Right atrium auricular region (tissue), 2 donors: ENCODE data around the gene PITPNB. TPM values are rescaled to one million over a fixed set of nuclear protein-coding genes. Genes with fewer than 3 reads are reported as not detected.

ENCODE experiments used
- DNase-seq: peaks from one replicate; pipeline ENCODE4 v3.0.0-alpha.2; 2019; ENCODE audit warnings: low spot score
- H3K27ac ChIP-seq, 2 donors: fragments of 200-600 bp; sonication (generic); 1 replicate in 1 of 2; 2 replicates in 1 of 2; pipeline ENCODE4 v1.5.1; 2016 to 2019
- H3K27me3 ChIP-seq, 2 donors: fragments of 200-600 bp; sonication (generic); one replicate each; pipeline versions ENCODE4 v1.5.1 to v1.6.0; 2017 to 2019
- H3K36me3 ChIP-seq: fragments of 200-600 bp; sonication (generic); one replicate; pipeline ENCODE4 v1.5.1; 2016
- H3K4me1 ChIP-seq, 2 donors: fragments of 200-600 bp; sonication (generic); one replicate each; pipeline versions ENCODE4 v1.5.1 to v1.6.0; 2017 to 2019
- H3K4me3 ChIP-seq, 2 donors: fragments of 200-600 bp; sonication (generic); 1 replicate in 1 of 2; 2 replicates in 1 of 2; pipeline ENCODE4 v1.5.1; 2017 to 2019; ENCODE audit warnings: mild to moderate bottlenecking in 1 of 2, moderate library complexity in 1 of 2
- H3K9me3 ChIP-seq, 2 donors: fragments of 200-600 bp; sonication (generic); one replicate each; pipeline ENCODE4 v1.5.1; 2019
- total RNA-seq, 2 donors: library from RNA; depleted of rRNA; stranded (reverse); fragments of >200 nt; gene quantifications; one replicate each; pipeline ENCODE4 v1.1.0, GENCODE V29; 2016
- TF ChIP-seq, protein P1 (sequence below), 2 donors: fragments of 200-600 bp; sonication (generic); IDR thresholded peaks; one replicate each; pipeline ENCODE4 v1.5.1; 2019; ENCODE audit warnings: antibody characterized with exemption in 2 of 2

Gene PITPNB
- total RNA-seq, 2 donors from 2014 or later: 26.3 to 43.0 TPM

DNA sequence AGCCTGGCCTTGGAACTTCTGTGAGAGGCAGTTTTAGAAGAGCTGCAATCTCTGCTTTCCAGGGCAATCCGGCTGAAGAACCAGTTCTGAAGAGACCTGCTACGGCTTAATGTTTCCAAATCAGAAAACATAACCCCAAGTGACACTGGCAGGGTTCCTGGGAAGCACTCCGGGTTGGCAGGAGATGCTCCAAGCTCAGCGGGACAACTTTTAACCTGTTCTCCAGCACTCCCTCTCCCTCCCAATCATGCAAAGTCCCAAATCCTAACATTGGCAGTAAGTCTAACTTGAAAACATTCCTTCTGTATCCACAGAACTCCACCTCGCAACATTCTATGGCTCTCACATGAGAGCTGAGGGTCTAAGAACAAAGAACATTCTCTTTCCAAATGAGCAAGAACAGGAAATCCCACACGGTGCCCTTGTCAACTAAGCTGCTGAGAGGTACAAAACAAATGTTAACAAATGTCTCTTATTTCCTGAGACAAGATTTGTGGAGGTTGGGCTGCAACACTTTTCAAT, 69.0 kb downstream of the PITPNB start:
- no peaks in the 10 kb centered on the region for H3K27me3 ChIP-seq
- TF ChIP-seq, protein P1, sequence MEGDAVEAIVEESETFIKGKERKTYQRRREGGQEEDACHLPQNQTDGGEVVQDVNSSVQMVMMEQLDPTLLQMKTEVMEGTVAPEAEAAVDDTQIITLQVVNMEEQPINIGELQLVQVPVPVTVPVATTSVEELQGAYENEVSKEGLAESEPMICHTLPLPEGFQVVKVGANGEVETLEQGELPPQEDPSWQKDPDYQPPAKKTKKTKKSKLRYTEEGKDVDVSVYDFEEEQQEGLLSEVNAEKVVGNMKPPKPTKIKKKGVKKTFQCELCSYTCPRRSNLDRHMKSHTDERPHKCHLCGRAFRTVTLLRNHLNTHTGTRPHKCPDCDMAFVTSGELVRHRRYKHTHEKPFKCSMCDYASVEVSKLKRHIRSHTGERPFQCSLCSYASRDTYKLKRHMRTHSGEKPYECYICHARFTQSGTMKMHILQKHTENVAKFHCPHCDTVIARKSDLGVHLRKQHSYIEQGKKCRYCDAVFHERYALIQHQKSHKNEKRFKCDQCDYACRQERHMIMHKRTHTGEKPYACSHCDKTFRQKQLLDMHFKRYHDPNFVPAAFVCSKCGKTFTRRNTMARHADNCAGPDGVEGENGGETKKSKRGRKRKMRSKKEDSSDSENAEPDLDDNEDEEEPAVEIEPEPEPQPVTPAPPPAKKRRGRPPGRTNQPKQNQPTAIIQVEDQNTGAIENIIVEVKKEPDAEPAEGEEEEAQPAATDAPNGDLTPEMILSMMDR (IDR thresholded peaks at IDR 0.05): no peak
- no peaks in the 10 kb centered on the region for H3K9me3 ChIP-seq
- H3K4me1 ChIP-seq: peaks cover 0 to 23% of the 10 kb centered on the region in 2 donors
- no peak overlapping the region for H3K4me3 ChIP-seq
- H3K36me3 ChIP-seq: peaks cover 52% of the 10 kb centered on the region
- H3K27ac ChIP-seq: peak overlapping the region in 1 of 2 donors; percentile 55
- no peak for DNase-seq

DNA sequence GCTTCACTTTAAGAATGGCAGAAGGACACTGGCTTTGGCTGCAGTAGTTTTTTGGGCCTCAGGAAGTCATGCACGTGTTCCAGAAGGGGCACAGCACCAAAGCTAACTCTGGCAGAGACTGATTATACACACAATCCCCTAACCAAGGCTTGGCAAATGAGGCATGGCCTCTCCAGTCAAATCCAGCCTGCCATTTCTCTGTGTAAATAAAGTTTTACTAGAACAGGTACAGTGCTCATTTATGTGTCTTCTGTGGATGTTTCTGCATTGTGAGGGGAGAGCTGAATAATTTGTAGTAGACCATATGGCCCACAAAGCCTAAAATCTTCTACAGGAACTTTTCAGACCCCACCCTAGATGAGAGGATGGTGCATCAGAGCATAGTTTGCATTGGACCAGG, 71.1 kb downstream of the PITPNB start:
- no peak for DNase-seq
- TF ChIP-seq, protein P1 (IDR thresholded peaks at IDR 0.05): no peak
- H3K4me1 ChIP-seq: peaks cover 0 to 22% of the 10 kb centered on the region in 2 donors
- no peak overlapping the region for H3K27ac ChIP-seq
- no peaks in the 10 kb centered on the region for H3K27me3 ChIP-seq
- no peaks in the 10 kb centered on the region for H3K9me3 ChIP-seq
- H3K36me3 ChIP-seq: peaks cover 47% of the 10 kb centered on the region
- no peak overlapping the region for H3K4me3 ChIP-seq

DNA sequence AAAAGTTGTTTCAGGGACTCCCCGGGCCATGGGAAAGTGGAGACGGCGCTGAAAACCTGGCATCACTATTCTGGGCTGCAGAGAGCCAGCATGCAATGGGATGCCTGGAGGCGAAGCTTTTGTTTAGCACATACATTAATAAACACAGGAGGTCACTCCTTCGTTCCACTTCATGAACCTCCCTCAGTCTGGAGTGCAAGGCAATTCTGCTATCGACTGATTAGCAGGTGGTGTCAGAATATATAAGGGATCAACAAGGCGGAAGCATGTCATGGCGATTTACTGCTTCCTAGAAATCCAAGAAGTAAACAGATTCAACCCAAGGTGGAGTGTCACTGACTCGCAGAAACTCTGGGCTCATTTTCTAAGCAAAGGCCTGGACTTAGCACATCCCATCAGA, 72.1 kb downstream of the PITPNB start:
- H3K27me3 ChIP-seq: no peaks in the 10 kb centered on the region
- DNase-seq: no peak
- no peak overlapping the region for H3K27ac ChIP-seq
- peaks cover 40% of the 10 kb centered on the region for H3K36me3 ChIP-seq
- no peaks in the 10 kb centered on the region for H3K9me3 ChIP-seq
- peaks cover 0 to 32% of the 10 kb centered on the region in 2 donors for H3K4me1 ChIP-seq
- no peak overlapping the region for H3K4me3 ChIP-seq
- TF ChIP-seq, protein P1 (IDR thresholded peaks at IDR 0.05): no peak

DNA sequence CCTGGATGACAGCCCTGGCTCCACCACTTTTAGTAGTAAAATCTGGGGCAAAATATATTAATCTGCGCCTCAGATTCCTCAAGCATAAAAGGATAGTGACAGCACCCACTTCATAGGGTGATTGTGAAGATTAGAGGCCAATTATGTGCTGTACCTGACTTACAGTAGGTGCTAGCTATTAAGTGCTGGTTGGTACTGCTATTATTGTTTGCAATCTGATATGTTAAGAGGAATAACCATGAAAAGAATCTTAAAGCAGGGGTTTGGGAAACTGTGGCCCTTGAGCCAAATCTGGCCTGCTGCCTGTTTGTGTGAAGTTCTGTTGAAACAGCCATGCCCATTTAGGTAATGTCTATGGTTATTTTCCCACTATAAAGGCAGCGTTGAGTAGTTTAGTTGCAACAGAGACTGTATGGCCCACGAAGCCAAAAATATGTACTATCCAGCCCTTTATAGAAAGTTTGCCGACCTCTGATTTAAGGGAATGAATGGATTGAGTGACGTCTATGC, 72.8 kb downstream of the PITPNB start:
- DNase-seq: no peak
- Histone ChIP-seq H3K4me1 (peaks cover 0 to 35% of the 10 kb centered on the region in 2 donors), H3K9me3 (no peaks in the 10 kb centered on the region), H3K36me3 (peaks cover 33% of the 10 kb centered on the region), H3K4me3 (no peak overlapping the region), H3K27ac (no peak overlapping the region), H3K27me3 (no peaks in the 10 kb centered on the region)
- TF ChIP-seq, protein P1 (IDR thresholded peaks at IDR 0.05): no peak

DNA sequence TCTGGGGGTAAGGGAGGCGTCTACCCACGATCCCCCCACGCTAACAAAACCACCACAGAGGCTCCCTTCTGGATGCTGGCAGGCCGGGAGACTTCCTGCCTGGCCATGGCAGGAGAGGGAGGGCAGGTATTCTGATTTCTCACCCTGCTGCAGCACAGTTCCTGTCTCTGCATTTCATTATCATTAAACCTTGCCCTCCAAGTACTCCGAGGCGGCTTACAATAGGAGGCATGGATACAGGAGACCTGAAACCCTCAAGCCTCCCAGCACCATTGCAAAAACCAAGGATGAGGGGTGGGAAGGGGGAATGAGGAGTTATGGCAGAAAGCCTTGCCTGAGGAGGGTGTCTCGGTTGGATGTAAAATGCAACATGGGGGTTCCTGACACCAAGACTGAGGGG, 73.4 kb downstream of the PITPNB start:
- DNase-seq: no peak
- H3K27me3 ChIP-seq: no peaks in the 10 kb centered on the region
- peaks cover 0 to 34% of the 10 kb centered on the region in 2 donors for H3K4me1 ChIP-seq
- no peak overlapping the region for H3K27ac ChIP-seq
- H3K9me3 ChIP-seq: no peaks in the 10 kb centered on the region
- no peak overlapping the region for H3K4me3 ChIP-seq
- peaks cover 27% of the 10 kb centered on the region for H3K36me3 ChIP-seq
- TF ChIP-seq, protein P1 (IDR thresholded peaks at IDR 0.05): no peak
